DMS153 (cell line): ENCODE results near the gene NFYC.

ENCODE experiments used
- DNase-seq: peaks from one replicate; lab custom pipeline; 2025; lab: John Stamatoyannopoulos, UW

The NFYC gene

GRCh38 chr1:40783001-40783905 lies 91.7 kb downstream of the NFYC start, which contains the start of gene KCNQ4:
Gene KCNQ4 (plus strand): TSS chr1:40783787. CDS start chr1:40784094, 307 bp downstream.
- no peak for DNase-seq

- no peak for DNase-seq
Measured at GRCh38 chr1:40784141-40784770, 92.8 kb downstream of the NFYC start.

- no peak for DNase-seq
Measured at GRCh38 chr1:40784771-40785151, 93.3 kb downstream of the NFYC start.

GRCh38 chr1:40785446-40785845 lies 93.9 kb downstream of the NFYC start:
- no peak for DNase-seq

GRCh38 chr1:40786171-40786994 lies 94.9 kb downstream of the NFYC start:
- DNase-seq = no peak

GRCh38 chr1:40786995-40787705 lies 95.6 kb downstream of the NFYC start:
- no peak for DNase-seq

- no peak for DNase-seq
Measured at GRCh38 chr1:40787737-40788560, 96.4 kb downstream of the NFYC start.

GRCh38 chr1:40788561-40789341 lies 97.2 kb downstream of the NFYC start:
- no peak for DNase-seq

GRCh38 chr1:40789342-40789598 lies 97.8 kb downstream of the NFYC start:
- no peak for DNase-seq

GRCh38 chr1:40789661-40790430 lies 98.3 kb downstream of the NFYC start:
- no peak for DNase-seq

GRCh38 chr1:40792036-40792435 lies 100.5 kb downstream of the NFYC start:
- no peak for DNase-seq

GRCh38 chr1:40793617-40794016 lies 102.1 kb downstream of the NFYC start:
- DNase-seq = no peak

GRCh38 chr1:40794048-40794447 lies 102.5 kb downstream of the NFYC start:
- DNase-seq = no peak

GRCh38 chr1:40794974-40795715 lies 103.6 kb downstream of the NFYC start:
- DNase-seq = no peak

- DNase-seq = no peak
Measured at GRCh38 chr1:40795811-40796586, 104.5 kb downstream of the NFYC start.

GRCh38 chr1:40796939-40797667 lies 105.6 kb downstream of the NFYC start:
- no peak for DNase-seq

GRCh38 chr1:40797668-40798010 lies 106.1 kb downstream of the NFYC start:
- no peak for DNase-seq
